Endothelial cell of umbilical vein (primary cell): ENCODE measurements around the gene OCA2. TPM values are rescaled to one million over a fixed set of nuclear protein-coding genes. Genes with fewer than 3 reads are reported as not detected.

Experiments used
- BruUV-seq: library from RNA; stranded (reverse); fragments of 400-500 nt; replicated peaks from 2 replicates; lab custom pipeline; 2021; lab: Mats Ljungman, UMichigan
- CTCF ChIA-PET: fragments of 300-600, 350-600 bp; sonication (Branson Sonifier 250); formaldehyde crosslinking; loops from one replicate; lab custom pipeline; 2021; ENCODE audit warnings: antibody characterized with exemption, inconsistent platforms; lab: Charles Lee
- POLR2A ChIA-PET: fragments of 300-600, 350-600 bp; sonication (Branson Sonifier 250); formaldehyde crosslinking; loops from one replicate; lab custom pipeline; 2021; ENCODE audit warnings: antibody characterized with exemption, inconsistent platforms; lab: Charles Lee
- DNase-seq: peaks from one replicate; pipeline ENCODE4 v3.0.0-alpha.2; 2011; ENCODE audit warnings: low read depth, low spot score
- FAIRE-seq: peaks from 2 replicates; lab custom pipeline; 2011; peaks lifted over from hg19 to GRCh38; lab: Jason Lieb, UNC
- H2AFZ ChIP-seq: 2 replicates; pipeline ENCODE4 v1.6.0; 2012; ENCODE audit warnings: low read depth, low read length, control low read depth, inconsistent platforms
- H3K27ac ChIP-seq: 2 replicates; pipeline ENCODE4 v1.5.1; 2011; ENCODE audit warnings: low read depth, mild to moderate bottlenecking, control low read depth, low read length, moderate library complexity; ENCODE audit not compliant: insufficient read depth
- H3K27me3 ChIP-seq, 2 experiments: 2 replicates each; pipeline versions ENCODE4 v1.6.0 to v1.6.1; 2011; ENCODE audit warnings: low read length in 2 of 2, mixed read lengths in 1 of 2; ENCODE audit not compliant: control insufficient read depth in 2 of 2, insufficient read depth in 2 of 2
- H3K36me3 ChIP-seq, 2 experiments: 2 replicates in 1 of 2; 3 replicates in 1 of 2; pipeline ENCODE4 v1.5.1; 2011; ENCODE audit warnings: low read length in 2 of 2, mild to moderate bottlenecking in 1 of 2, moderate library complexity in 1 of 2; ENCODE audit not compliant: control insufficient read depth in 2 of 2, insufficient read depth in 2 of 2; ENCODE audit errors: extremely low read depth in 1 of 2
- H3K4me1 ChIP-seq: 3 replicates; pipeline ENCODE4 v1.5.1; 2011; ENCODE audit warnings: mild to moderate bottlenecking, low read length; ENCODE audit not compliant: control insufficient read depth, insufficient read depth; ENCODE audit errors: extremely low read depth
- H3K4me2 ChIP-seq: 2 replicates; pipeline ENCODE4 v1.6.1; 2011; ENCODE audit warnings: low read length, control low read depth, mixed read lengths; ENCODE audit not compliant: insufficient read depth
- H3K4me3 ChIP-seq, 3 experiments: fragments of 200-600 bp in 1 of 3; sonication (generic), shearing (Covaris generic) in 1 of 3; replicated peaks in 1 of 3; 2 replicates each; pipeline ENCODE4 v1.5.1; 2011 to 2016; ENCODE audit warnings: control low read depth in 3 of 3, low read length in 3 of 3, mild to moderate bottlenecking in 2 of 3, inconsistent platforms in 1 of 3, low read depth in 1 of 3, moderate library complexity in 1 of 3; ENCODE audit not compliant: insufficient read depth in 1 of 3
- H3K79me2 ChIP-seq: 2 replicates; pipeline ENCODE4 v1.6.0; 2012; ENCODE audit warnings: low read length, inconsistent platforms; ENCODE audit not compliant: control insufficient read depth, insufficient read depth
- H3K9ac ChIP-seq: replicated peaks from 2 replicates; pipeline ENCODE3; 2011; ENCODE audit warnings: low read length, control low read depth; ENCODE audit not compliant: insufficient read depth; ENCODE audit errors: extremely low read depth
- H3K9me1 ChIP-seq: replicated peaks from 3 replicates; pipeline ENCODE4 v1.6.0; 2011; ENCODE audit warnings: mild to moderate bottlenecking, low read length; ENCODE audit not compliant: control insufficient read depth, insufficient read depth; ENCODE audit errors: extremely low read depth
- H3K9me3 ChIP-seq: replicated peaks from 2 replicates; pipeline ENCODE4 v1.5.1; 2012; ENCODE audit warnings: low read length, inconsistent platforms; ENCODE audit not compliant: control insufficient read depth, insufficient read depth
- H4K20me1 ChIP-seq: replicated peaks from 2 replicates; pipeline ENCODE3; 2011; ENCODE audit warnings: mild to moderate bottlenecking, low read length; ENCODE audit not compliant: control insufficient read depth, insufficient read depth; ENCODE audit errors: extremely low read depth
- CTCF ChIP-seq, 2 donors: IDR thresholded peaks; 1 replicate in 1 of 2; 2 replicates in 1 of 2; pipeline ENCODE4 v1.5.1; 2011; ENCODE audit warnings: low read length in 2 of 2, mild to moderate bottlenecking in 2 of 2, moderate library complexity in 2 of 2, control low read depth in 1 of 2, inconsistent platforms in 1 of 2, low read depth in 1 of 2; ENCODE audit not compliant: insufficient read depth in 1 of 2; ENCODE audit errors: extremely low read depth in 1 of 2
- EZH2 ChIP-seq: IDR thresholded peaks from 2 replicates; pipeline ENCODE4 v1.6.1; 2012; ENCODE audit warnings: borderline replicate concordance, low read depth, mild to moderate bottlenecking, moderate library complexity, low read length, inconsistent platforms; ENCODE audit not compliant: severe bottlenecking
- FOS ChIP-seq: IDR thresholded peaks from 2 replicates; pipeline ENCODE4 v1.6.1; 2011; ENCODE audit warnings: mild to moderate bottlenecking, low read length, moderate library complexity, borderline replicate concordance; ENCODE audit not compliant: insufficient read depth
- MAX ChIP-seq: IDR thresholded peaks from 2 replicates; pipeline ENCODE4 v1.6.1; 2011; ENCODE audit not compliant: insufficient read depth, insufficient read length
- MYC ChIP-seq: IDR thresholded peaks from one replicate; pipeline ENCODE4 v1.6.1; 2011; ENCODE audit warnings: mild to moderate bottlenecking, low read depth, low read length
- POLR2A ChIP-seq: IDR thresholded peaks from 2 replicates; pipeline ENCODE4 v1.6.1; 2012; ENCODE audit warnings: low read depth, mild to moderate bottlenecking, control low read depth, low read length
- POLR2AphosphoS5 ChIP-seq: IDR thresholded peaks from 2 replicates; pipeline ENCODE4 v1.6.1; 2012; ENCODE audit warnings: low read depth, mild to moderate bottlenecking, control low read depth, low read length, moderate library complexity; ENCODE audit not compliant: insufficient read depth
- dilution Hi-C: fragments of 300-500 bp; cut with MboI; formaldehyde crosslinking; loops from one replicate; pipeline ENCODE4 v1.15.0; 2019; ENCODE audit warnings: low sequenced_read_pairs; ENCODE audit not compliant: extremely low pct_ligation_motif_present
- intact Hi-C: fragments of 100-400 bp; cut with micrococcal nuclease; formaldehyde crosslinking; loops from one replicate; pipeline ENCODE4 v1.10.0; 2022
- polyA plus RNA-seq, 4 experiments: library from polyadenylated mRNA; depleted of rRNA in 3 of 4; stranded (reverse) in 3 of 4; unstranded in 1 of 4; fragments of >200 nt; gene quantifications; 2 replicates each; pipeline versions ENCODE4 v1.2.1 to v1.2.3, GENCODE V29; 2011 to 2012; ENCODE audit warnings: missing spikeins in 1 of 4
- total RNA-seq: library from RNA; stranded (reverse); gene quantifications from 2 replicates; pipeline ENCODE4 v1.2.3, GENCODE V29; 2021

The OCA2 gene
- total and polyA plus RNA-seq, 2 donors (not counting 3 experiments of a cell fraction or from before 2014, with no cell fraction given) = not detected

- Histone ChIP-seq H4K20me1 (no peaks in the 10 kb centered on the region), H3K9me3 (peaks cover 9% of the 10 kb centered on the region), H2AFZ (no peak overlapping the region), H3K4me1 (no peaks in the 10 kb centered on the region), H3K9ac (no peak overlapping the region), H3K79me2 (no peaks in the 10 kb centered on the region), H3K36me3 (no peaks in the 10 kb centered on the region), H3K27ac (no peak overlapping the region), H3K4me2 (no peak overlapping the region), H3K27me3 (no peaks in the 10 kb centered on the region), H3K9me1 (no peaks in the 10 kb centered on the region), H3K4me3 (no peak overlapping the region)
- no peak for TF ChIP-seq POLR2AphosphoS5
- no peak for TF ChIP-seq POLR2A
- no peak for TF ChIP-seq CTCF (IDR thresholded peaks at IDR 0.05; ENCODE audit: extremely low read depth in 1 of 2, insufficient read depth in 1 of 2, low read depth in 1 of 2, low read length in 2 of 2)
- no peak for TF ChIP-seq MAX
- TF ChIP-seq EZH2 = no peak
- DNase-seq (no peak), FAIRE-seq (no peak)
- POLR2A ChIA-PET = no interaction called here
- intact Hi-C loops (no loop called here), dilution Hi-C loops (no loop called here)
- BruUV-seq = no TSS peak
- CTCF ChIA-PET = no interaction called here
These were observed 286.0 kb downstream of the OCA2 start for GRCh38 chr15:27813139-27813538.

- no peaks in the 10 kb centered on the region for H3K9me1 ChIP-seq
- DNase-seq (no peak), FAIRE-seq (no peak)
- no peaks in the 10 kb centered on the region for H3K27me3 ChIP-seq
- CTCF ChIA-PET = no interaction called here
- no peak overlapping the region for H3K4me2 ChIP-seq
- no peak overlapping the region for H3K4me3 ChIP-seq
- no peaks in the 10 kb centered on the region for H4K20me1 ChIP-seq
- TF ChIP-seq EZH2 = no peak
- TF ChIP-seq POLR2AphosphoS5 = no peak
- no peak for TF ChIP-seq FOS
- no peak for TF ChIP-seq POLR2A
- no peak for TF ChIP-seq MAX
- TF ChIP-seq MYC = no peak
- no peak overlapping the region for H3K27ac ChIP-seq
- no peaks in the 10 kb centered on the region for H3K36me3 ChIP-seq
- intact Hi-C loops (no loop called here), dilution Hi-C loops (no loop called here)
- peaks cover 5% of the 10 kb centered on the region for H3K9me3 ChIP-seq
- no TSS peak for BruUV-seq
- no peaks in the 10 kb centered on the region for H3K79me2 ChIP-seq
- H3K9ac ChIP-seq = no peak overlapping the region
- H2AFZ ChIP-seq = no peak overlapping the region
- POLR2A ChIA-PET = no interaction called here
- H3K4me1 ChIP-seq = no peaks in the 10 kb centered on the region
These were observed 290.9 kb downstream of the OCA2 start for GRCh38 chr15:27808182-27808581.
